Measurements from ENCODE around the gene PLS3.

DNA sequence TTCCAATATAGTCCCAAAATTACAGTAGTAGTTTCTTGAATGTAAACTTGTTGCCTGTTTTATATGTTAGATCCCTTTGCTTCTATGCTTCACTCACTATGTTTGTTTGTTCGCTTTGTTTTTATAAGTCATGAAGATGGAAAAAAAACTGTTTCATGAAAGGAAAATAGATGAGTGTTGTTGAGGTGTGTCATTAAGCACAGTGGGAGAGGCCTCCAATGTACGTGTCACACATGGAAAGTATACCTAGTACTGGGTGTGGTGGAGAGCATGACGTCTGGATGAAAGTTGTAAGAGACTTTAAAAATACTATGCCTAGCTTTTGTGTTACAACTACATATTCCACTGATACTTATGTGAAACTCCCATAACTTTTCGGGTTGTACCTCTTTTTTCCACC, 28.4 kb downstream of the PLS3 start:
- TF ChIP-seq, protein P1, sequence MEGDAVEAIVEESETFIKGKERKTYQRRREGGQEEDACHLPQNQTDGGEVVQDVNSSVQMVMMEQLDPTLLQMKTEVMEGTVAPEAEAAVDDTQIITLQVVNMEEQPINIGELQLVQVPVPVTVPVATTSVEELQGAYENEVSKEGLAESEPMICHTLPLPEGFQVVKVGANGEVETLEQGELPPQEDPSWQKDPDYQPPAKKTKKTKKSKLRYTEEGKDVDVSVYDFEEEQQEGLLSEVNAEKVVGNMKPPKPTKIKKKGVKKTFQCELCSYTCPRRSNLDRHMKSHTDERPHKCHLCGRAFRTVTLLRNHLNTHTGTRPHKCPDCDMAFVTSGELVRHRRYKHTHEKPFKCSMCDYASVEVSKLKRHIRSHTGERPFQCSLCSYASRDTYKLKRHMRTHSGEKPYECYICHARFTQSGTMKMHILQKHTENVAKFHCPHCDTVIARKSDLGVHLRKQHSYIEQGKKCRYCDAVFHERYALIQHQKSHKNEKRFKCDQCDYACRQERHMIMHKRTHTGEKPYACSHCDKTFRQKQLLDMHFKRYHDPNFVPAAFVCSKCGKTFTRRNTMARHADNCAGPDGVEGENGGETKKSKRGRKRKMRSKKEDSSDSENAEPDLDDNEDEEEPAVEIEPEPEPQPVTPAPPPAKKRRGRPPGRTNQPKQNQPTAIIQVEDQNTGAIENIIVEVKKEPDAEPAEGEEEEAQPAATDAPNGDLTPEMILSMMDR (conservative IDR thresholded peaks at IDR 0.05 in 1 of 2, IDR thresholded peaks at IDR 0.05 in 1 of 2; ENCODE audit: extremely low read depth in 1 of 2, insufficient read depth in 1 of 2, low read depth in 1 of 2, low read length in 2 of 2) = no peak
- no peak for TF ChIP-seq EZH2 (IDR thresholded peaks at IDR 0.05; ENCODE audit: borderline replicate concordance, low read length)

Measured in mammary epithelial cell (primary cell).